ENCODE data around the gene WIPI1. TPM values are rescaled to one million over a fixed set of nuclear protein-coding genes. Genes with fewer than 3 reads are reported as not detected.
"Not testable (repeated sequence)": the region's sequence is repeated elsewhere in the genome, so short reads cannot be mapped to it uniquely, and the experiment has no call there.

Gene WIPI1
- total RNA-seq, 2 experiments from 2014 or later = 13.5 to 14.3 TPM

GRCh38 chr17:68377771-68378267 lies 79.5 kb downstream of the WIPI1 start:
- no peaks in the 10 kb centered on the region for H3K36me3 Mint-ChIP-seq (ENCODE audit: low read depth)
- no peak overlapping the region for H3K27ac Mint-ChIP-seq
- H3K4me1 Mint-ChIP-seq (ENCODE audit: low read depth) = no peaks in the 10 kb centered on the region
- H3K27me3 Mint-ChIP-seq (ENCODE audit: low read depth) = no peaks in the 10 kb centered on the region
- H3K9me3 Mint-ChIP-seq = no peaks in the 10 kb centered on the region
- CTCF ChIA-PET = no interaction called here
- DNase-seq = no peak
- intact Hi-C loops (cut with micrococcal nuclease) = no loop called here
- H3K4me3 Mint-ChIP-seq = no peak overlapping the region

- H3K27me3 Mint-ChIP-seq (ENCODE audit: low read depth); H3K4me3 Mint-ChIP-seq; H3K27ac Mint-ChIP-seq; DNase-seq; H3K9me3 Mint-ChIP-seq; intact Hi-C loops (cut with micrococcal nuclease); H3K4me1 Mint-ChIP-seq (ENCODE audit: low read depth); H3K36me3 Mint-ChIP-seq (ENCODE audit: low read depth): not testable (repeated sequence)
- CTCF ChIA-PET = interaction anchor here (0.6 kb wide), 1 partner anchor 26 kb away, joined by 3 read pairs; no protein-coding TSS in a partner anchor
Measured at GRCh38 chr17:68376178-68376577, 81.1 kb downstream of the WIPI1 start.

GRCh38 chr17:68375566-68375965 lies 81.7 kb downstream of the WIPI1 start:
- no peak for DNase-seq
- intact Hi-C loops (cut with micrococcal nuclease) = no loop called here
- Mint-ChIP-seq H3K27me3 (ENCODE audit: low read depth) (no peaks in the 10 kb centered on the region), H3K4me3 (no peak overlapping the region), H3K36me3 (ENCODE audit: low read depth) (no peaks in the 10 kb centered on the region), H3K27ac (no peak overlapping the region), H3K4me1 (ENCODE audit: low read depth) (no peaks in the 10 kb centered on the region), H3K9me3 (no peaks in the 10 kb centered on the region)
- CTCF ChIA-PET = interaction anchor here (0.7 kb wide), 1 partner anchor 78 kb away, joined by 3 read pairs; no protein-coding TSS in a partner anchor

Small RNA genes lying within 50 kb of the gene (microRNA-seq; reads per million reads assigned to microRNA genes)
- not detected for gene MIR635 (ENCODE audit: borderline microRNAs expressed, borderline replicate concordance)

Other genes with a start within 250 kb of the WIPI1 start
- gene AMZ2, start 209.5 kb downstream of the WIPI1 start, total RNA-seq = 100 to 1,000 TPM; 190 to 195 TPM
- gene SLC16A6, start 166.4 kb downstream of the WIPI1 start, total RNA-seq = 1 to 10 TPM in 1 of 2 experiments, under 1 TPM in 1; 0.96 to 1.1 TPM
- gene ARSG, start 166.0 kb downstream of the WIPI1 start, total RNA-seq = 10 to 100 TPM in 1 of 2 experiments, 1 to 10 TPM in 1; 9.0 to 10.5 TPM
- 100 to 1,000 TPM; 151 TPM for gene PRKAR1A, start 54.9 kb upstream of the WIPI1 start, total RNA-seq
- not detected for gene FAM20A, start 143.9 kb upstream of the WIPI1 start, total RNA-seq

Measured in activated naive CD4-positive, alpha-beta T cell treated with anti-CD3 and anti-CD28 coated beads for 36 hours (primary cell).